CD4-positive, alpha-beta T cell treated with Interleukin-15 for 4 hours (primary cell): ENCODE measurements around the gene OR7A10.
"Not testable (repeated sequence)": the region's sequence is repeated elsewhere in the genome, so short reads cannot be mapped to it uniquely, and the experiment has no call there.

ENCODE experiments used
- DNase-seq: peaks from one replicate; pipeline ENCODE4 v3.0.0-alpha.2; 2020; ENCODE audit warnings: low spot score

Gene OR7A10

GRCh38 chr19:14795078-14795721, 53.5 kb downstream of the OR7A10 start:
- DNase-seq: no peak

- DNase-seq: not testable (repeated sequence)
Measured at GRCh38 chr19:14792250-14792649, 56.5 kb downstream of the OR7A10 start.
